HL-60/S4 (cell line): ENCODE results near the gene CLDN16.

Source experiments
- in situ Hi-C: fragments of 300-500 bp; cut with MboI; formaldehyde crosslinking; loops from 2 replicates; pipeline ENCODE4 v1.14.3; 2022; ENCODE audit warnings: low sequenced_read_pairs

Gene CLDN16

GRCh38 chr3:190387578-190388213 is at the start of gene CLDN16:
TSS of gene CLDN16 (plus strand) at chr3:190388163. CDS start at chr3:190388330, 167 bp downstream.
- in situ Hi-C loops = no loop called here

DNA sequence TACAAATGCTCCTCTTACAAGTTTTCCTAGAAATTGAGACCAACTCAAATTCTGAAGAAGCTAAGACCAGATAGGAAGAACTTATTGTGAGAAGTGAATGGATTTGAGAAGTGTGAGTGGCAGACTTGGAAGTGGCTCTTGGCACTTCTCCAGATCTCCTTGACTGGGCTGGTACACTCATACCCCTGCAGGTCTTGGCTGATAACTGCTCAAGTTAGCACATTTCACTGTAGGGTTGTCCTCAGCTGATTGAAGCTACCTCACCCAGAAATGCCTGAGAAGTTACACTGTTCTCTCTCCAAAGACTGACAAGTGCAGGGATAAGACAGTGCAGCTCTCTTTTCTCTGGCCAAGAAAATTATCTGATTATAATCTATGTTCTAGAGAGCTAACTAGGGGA is 49.2 kb upstream of the CLDN16 start:
- in situ Hi-C loops = no loop called here

DNA sequence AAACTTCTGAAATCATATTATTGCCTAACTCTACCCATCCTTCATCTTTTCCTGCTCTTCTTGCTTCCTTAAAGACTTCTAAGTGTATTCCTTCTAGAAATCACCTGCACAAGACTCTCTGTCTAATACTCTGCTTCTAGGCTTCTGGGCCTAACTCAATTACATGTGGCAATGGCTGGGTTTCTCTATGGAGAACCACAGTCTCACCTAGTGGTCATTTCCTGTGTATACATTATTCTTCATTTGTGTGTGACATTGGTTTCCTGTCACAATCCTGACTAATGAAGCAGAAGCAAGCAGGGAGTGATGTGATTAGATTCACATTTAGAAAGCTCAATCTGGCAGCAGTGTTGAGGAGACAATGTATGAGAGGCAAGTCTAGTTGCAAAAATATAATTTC is 48.8 kb upstream of the CLDN16 start:
- in situ Hi-C loops = no loop called here

DNA sequence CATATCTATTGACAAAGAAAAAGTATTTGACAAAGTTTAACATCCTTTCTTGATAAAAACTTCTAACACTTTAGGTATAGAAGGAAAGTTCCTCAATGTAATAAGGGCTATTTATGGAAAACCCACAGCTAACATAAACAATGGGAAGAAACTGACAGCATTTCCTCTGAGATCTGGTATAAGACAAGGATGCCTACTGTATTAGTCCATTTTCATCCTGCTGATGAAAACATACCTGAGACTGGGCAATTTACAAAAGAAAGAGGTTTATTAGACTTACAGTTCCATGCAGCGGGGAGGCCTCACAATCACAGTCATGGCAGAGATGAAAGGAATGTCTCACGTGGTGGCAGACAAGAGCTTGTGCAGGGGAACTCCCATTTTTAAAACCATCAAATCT is 47.9 kb upstream of the CLDN16 start:
- in situ Hi-C loops = no loop called here

GRCh38 chr3:190345027-190345821 is 42.7 kb upstream of the CLDN16 start:
- in situ Hi-C loops = no loop called here

- in situ Hi-C loops = no loop called here
Observed at GRCh38 chr3:190345878-190346277, 42.1 kb upstream of the CLDN16 start.

DNA sequence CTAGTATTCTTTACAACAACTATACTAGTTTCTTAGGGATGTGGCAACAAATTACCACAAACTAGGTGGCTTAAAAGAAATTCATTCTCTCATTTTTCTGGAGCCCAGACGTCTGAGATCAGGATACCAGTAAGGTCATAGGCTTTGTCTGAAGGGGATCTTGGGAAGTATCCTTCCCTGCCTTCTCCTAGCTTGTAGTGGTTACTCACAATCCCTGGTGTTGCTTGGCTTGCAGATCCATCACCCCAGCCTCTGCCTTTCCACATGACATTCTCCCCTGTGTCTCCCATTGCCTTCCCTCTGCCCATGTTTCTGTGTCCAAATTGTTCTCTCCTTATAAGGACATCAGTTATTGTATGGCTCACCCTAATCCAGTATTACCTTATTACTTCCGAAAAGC is 41.4 kb upstream of the CLDN16 start:
- in situ Hi-C loops = no loop called here

DNA sequence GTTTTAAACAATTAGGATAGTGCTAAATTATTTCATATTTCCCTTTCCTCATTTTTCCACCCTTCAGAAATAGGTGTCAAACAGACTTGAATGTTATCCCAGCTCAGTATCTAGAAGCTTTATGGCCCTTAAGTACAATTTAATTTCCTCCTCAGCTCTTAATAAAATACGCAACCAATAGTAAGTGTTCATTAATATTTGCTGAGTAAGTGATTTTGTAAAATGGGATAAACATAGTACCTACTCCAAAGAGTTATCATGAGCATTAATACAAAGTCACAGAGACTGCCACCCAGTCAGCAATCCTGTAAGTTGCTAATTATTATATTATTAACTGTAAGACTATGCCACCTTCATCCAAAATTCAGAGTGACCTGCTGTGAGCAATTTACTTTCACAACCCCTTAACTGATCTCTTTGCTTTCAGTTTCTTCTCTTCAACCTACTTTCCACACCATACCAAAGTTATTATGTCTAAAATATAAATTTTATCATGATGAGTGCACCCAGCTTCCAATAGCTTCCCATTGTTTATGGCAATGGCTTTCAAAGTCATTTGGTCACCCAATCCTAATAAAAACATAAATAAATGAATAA is 35.0 kb upstream of the CLDN16 start:
- in situ Hi-C loops = no loop called here

- in situ Hi-C loops = no loop called here
Observed at GRCh38 chr3:190356246-190356645, 31.7 kb upstream of the CLDN16 start.

GRCh38 chr3:190357468-190357867 is 30.5 kb upstream of the CLDN16 start:
- in situ Hi-C loops = no loop called here

DNA sequence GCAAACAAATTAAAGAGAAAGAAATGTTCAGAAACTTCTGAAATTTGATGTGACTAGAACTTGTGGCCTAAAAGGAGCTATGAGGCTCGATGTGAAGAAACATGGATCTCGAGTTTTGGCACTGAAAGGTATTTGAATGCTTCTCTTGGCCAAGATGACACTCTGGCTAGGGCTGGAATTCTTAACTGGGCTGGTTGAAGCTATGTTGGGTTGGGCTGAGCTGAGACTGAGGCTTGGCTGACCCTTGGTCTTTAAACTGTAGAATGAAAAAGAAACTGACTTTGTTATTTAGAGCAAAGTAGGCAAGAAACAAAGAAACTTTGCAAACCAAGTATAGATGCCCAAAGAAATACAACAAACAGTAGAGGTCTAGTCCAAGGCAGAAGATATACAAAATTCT is 28.1 kb upstream of the CLDN16 start:
- in situ Hi-C loops = no loop called here

DNA sequence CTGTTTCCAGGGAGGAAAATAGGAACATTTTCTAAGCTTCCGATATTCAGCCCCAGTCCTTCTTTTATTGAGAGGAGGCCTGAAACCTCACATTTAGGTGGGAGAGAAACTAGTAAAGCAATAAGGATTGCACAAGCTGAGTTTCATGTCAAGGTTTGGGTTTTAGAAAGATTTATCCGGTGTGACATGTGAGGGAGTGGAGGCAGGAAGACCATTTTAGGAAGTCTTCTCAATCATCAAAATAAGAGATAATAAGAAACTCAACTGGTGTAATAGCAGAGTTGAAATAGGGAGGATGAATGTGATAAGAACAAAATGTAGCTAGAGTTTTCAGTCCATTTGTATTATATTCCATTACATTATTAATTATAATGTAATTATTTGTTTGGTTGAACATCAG is 27.7 kb upstream of the CLDN16 start:
- in situ Hi-C loops = no loop called here

GRCh38 chr3:190361791-190362190 is 26.2 kb upstream of the CLDN16 start:
- in situ Hi-C loops = no loop called here

GRCh38 chr3:190362258-190362657 is 25.7 kb upstream of the CLDN16 start:
- in situ Hi-C loops = no loop called here

- in situ Hi-C loops = no loop called here
Observed at GRCh38 chr3:190366133-190366532, 21.8 kb upstream of the CLDN16 start.

DNA sequence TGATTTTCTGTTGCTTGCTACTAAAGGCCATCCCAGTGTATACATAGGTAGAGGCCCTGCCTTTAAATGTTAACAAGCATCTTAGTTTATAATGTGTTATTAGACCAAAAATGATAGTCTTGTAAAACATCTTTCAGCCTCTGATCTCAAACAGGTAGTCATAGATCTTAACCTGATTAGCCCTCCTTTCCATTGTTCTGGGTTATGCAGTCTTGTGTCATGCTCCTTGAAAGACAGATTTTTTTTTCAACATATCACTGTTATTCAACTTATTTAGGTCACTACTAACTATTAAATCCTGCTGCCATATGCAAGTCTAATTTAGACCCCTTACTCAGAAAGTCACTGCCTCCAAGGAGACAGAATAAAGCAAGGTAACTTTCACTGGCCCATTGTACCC is 19.1 kb upstream of the CLDN16 start:
- in situ Hi-C loops = no loop called here

DNA sequence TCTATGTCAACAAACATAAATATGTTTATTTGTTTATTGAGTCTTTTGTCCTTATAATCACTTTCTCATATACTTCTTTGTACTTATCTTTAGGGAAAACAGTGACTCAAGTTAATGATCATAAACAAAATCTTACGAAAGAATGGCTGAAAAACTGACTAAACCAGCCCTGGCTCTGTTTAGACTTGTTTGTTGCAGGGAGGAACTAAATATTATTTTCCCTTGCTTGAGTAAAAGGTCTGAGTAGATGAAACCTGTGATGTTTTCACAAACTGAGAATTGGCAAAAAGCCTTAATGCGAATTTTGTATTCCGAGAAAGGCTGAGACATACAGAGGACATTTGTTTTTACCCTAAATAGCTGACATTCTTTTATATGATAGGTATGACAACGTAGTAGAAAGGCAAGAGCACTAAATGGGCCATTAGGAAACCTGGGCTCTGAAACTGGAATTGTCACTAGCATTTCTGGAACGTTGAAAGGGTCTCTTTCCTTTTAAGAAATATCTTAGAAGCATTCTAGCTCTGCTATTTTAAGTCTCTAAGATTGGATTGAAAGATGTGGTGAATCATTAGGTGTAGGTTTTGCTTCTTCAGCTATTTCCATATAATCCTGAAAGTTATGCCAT is 18.2 kb upstream of the CLDN16 start:
- in situ Hi-C loops = no loop called here

DNA sequence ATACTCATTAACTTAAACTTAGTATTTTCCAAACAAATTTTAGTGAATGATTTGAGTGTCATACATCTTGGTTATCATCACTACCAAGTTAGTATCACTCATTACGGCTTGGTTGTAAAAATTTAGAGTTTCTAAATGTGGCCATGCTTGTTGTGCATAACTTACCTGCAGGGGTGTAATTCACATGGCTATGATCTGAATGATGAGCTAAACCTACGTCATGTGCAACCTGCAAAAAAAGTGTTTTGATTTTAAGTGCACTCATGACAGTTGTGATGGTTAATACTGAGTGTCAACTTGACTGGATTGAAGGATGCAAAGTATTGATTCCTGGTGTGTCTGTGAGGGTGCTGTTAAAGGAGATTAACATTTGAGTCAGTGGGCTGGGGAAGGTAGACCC is 17.6 kb upstream of the CLDN16 start:
- in situ Hi-C loops = no loop called here

- in situ Hi-C loops = no loop called here
Observed at GRCh38 chr3:190371152-190371551, 16.8 kb upstream of the CLDN16 start.

GRCh38 chr3:190375246-190375645 is 12.7 kb upstream of the CLDN16 start:
- in situ Hi-C loops = no loop called here

- in situ Hi-C loops = no loop called here
Observed at GRCh38 chr3:190375671-190376070, 12.3 kb upstream of the CLDN16 start.
